Activated T-helper 17 cell treated with anti-CD3 and anti-CD28 coated beads, Interleukin-2, amount 50 U/mL, for 72 hours (primary cell): ENCODE measurements around the gene LGALS13. TPM values are rescaled to one million over a fixed set of nuclear protein-coding genes. Genes with fewer than 3 reads are reported as not detected.

Experiments used
- ATAC-seq: fragments of 150-1000 bp; cut with Tn5 transposase; replicated peaks from 2 replicates; pipeline ENCODE4 v1.10.0; 2021; ENCODE audit warnings: mild to moderate bottlenecking, moderate library complexity
- H3K27ac Mint-ChIP-seq: one replicate; pipeline ENCODE4 v1.8.0; 2022; ENCODE audit warnings: mixed read lengths
- H3K27me3 Mint-ChIP-seq: one replicate; pipeline ENCODE4 v1.8.0; 2022; ENCODE audit warnings: mixed read lengths
- H3K36me3 Mint-ChIP-seq: one replicate; pipeline ENCODE4 v1.8.0; 2022; ENCODE audit warnings: low read depth, mild to moderate bottlenecking, mixed read lengths
- H3K4me1 Mint-ChIP-seq: one replicate; pipeline ENCODE4 v1.8.0; 2022; ENCODE audit warnings: mixed read lengths
- H3K4me3 Mint-ChIP-seq: one replicate; pipeline ENCODE4 v1.8.0; 2022; ENCODE audit warnings: mild to moderate bottlenecking, mixed read lengths
- H3K9me3 Mint-ChIP-seq: one replicate; pipeline ENCODE4 v1.8.0; 2022; ENCODE audit warnings: mixed read lengths
- total RNA-seq, 2 donors: library from RNA; stranded (reverse); gene quantifications; one replicate each; pipeline ENCODE4 v1.2.3, GENCODE V29; 2022

The LGALS13 gene
- not detected for total RNA-seq

- H3K27ac Mint-ChIP-seq, result no peak within 1 kb of the TSS
- H3K27me3 Mint-ChIP-seq, result peaks cover 40% of the 10 kb centered on the region
- H3K4me1 Mint-ChIP-seq, result no peaks in the 10 kb centered on the region
- no peak within 1 kb of the TSS for H3K4me3 Mint-ChIP-seq
- H3K36me3 Mint-ChIP-seq, result no peaks in the 10 kb centered on the region
- H3K9me3 Mint-ChIP-seq, result peaks cover 3% of the 10 kb centered on the region
- ATAC-seq, result no peak
These were observed at the start of gene LGALS13 for GRCh38 chr19:39602224-39602623. TSS of gene LGALS13 (plus strand) at chr19:39602524. CDS start at chr19:39602569, 45 bp downstream.

GRCh38 chr19:39553082-39553652 lies 49.2 kb upstream of the LGALS13 start:
- Mint-ChIP-seq H3K36me3 (no peaks in the 10 kb centered on the region), H3K4me1 (peaks cover 9% of the 10 kb centered on the region), H3K9me3 (no peaks in the 10 kb centered on the region), H3K27ac (no peak overlapping the region), H3K27me3 (peaks cover 3% of the 10 kb centered on the region), H3K4me3 (no peak overlapping the region)
- no peak for ATAC-seq

GRCh38 chr19:39554701-39555311 lies 47.5 kb upstream of the LGALS13 start:
- ATAC-seq, result no peak
- Mint-ChIP-seq H3K36me3 (no peaks in the 10 kb centered on the region), H3K27me3 (peaks cover 3% of the 10 kb centered on the region), H3K4me1 (peaks cover 18% of the 10 kb centered on the region), H3K27ac (no peak overlapping the region), H3K4me3 (no peak overlapping the region), H3K9me3 (no peaks in the 10 kb centered on the region)

- Mint-ChIP-seq H3K9me3 (no peaks in the 10 kb centered on the region), H3K4me3 (no peak overlapping the region), H3K4me1 (peaks cover 18% of the 10 kb centered on the region), H3K27me3 (peaks cover 3% of the 10 kb centered on the region), H3K36me3 (no peaks in the 10 kb centered on the region), H3K27ac (no peak overlapping the region)
- ATAC-seq, result no peak
These were observed 46.4 kb upstream of the LGALS13 start for GRCh38 chr19:39555883-39556282.

- Mint-ChIP-seq H3K9me3 (no peaks in the 10 kb centered on the region), H3K36me3 (no peaks in the 10 kb centered on the region), H3K4me3 (peak overlapping the region; percentile 80), H3K27me3 (peaks cover 3% of the 10 kb centered on the region), H3K27ac (peak overlapping the region; percentile 75), H3K4me1 (peaks cover 18% of the 10 kb centered on the region)
- ATAC-seq, result peak; percentile 79
These were observed 44.3 kb upstream of the LGALS13 start for GRCh38 chr19:39557811-39558623.

- ATAC-seq, result peak; percentile 89
- peak overlapping the region; percentile 75 for H3K27ac Mint-ChIP-seq
- H3K4me3 Mint-ChIP-seq, result peak overlapping the region; percentile 80
- H3K27me3 Mint-ChIP-seq, result no peaks in the 10 kb centered on the region
- peaks cover 15% of the 10 kb centered on the region for H3K4me1 Mint-ChIP-seq
- H3K9me3 Mint-ChIP-seq, result no peaks in the 10 kb centered on the region
- no peaks in the 10 kb centered on the region for H3K36me3 Mint-ChIP-seq
These were observed 43.7 kb upstream of the LGALS13 start for GRCh38 chr19:39558624-39559117.

GRCh38 chr19:39563408-39563807 lies 38.9 kb upstream of the LGALS13 start:
- Mint-ChIP-seq H3K27ac (no peak overlapping the region), H3K4me3 (no peak overlapping the region), H3K27me3 (no peaks in the 10 kb centered on the region), H3K9me3 (no peaks in the 10 kb centered on the region), H3K36me3 (no peaks in the 10 kb centered on the region), H3K4me1 (peaks cover 7% of the 10 kb centered on the region)
- no peak for ATAC-seq

- Mint-ChIP-seq H3K36me3 (no peaks in the 10 kb centered on the region), H3K27me3 (peaks cover 14% of the 10 kb centered on the region), H3K4me3 (no peak overlapping the region), H3K9me3 (no peaks in the 10 kb centered on the region), H3K27ac (no peak overlapping the region), H3K4me1 (no peaks in the 10 kb centered on the region)
- no peak for ATAC-seq
These were observed 36.3 kb upstream of the LGALS13 start for GRCh38 chr19:39566064-39566463.

GRCh38 chr19:39568604-39569003 lies 33.7 kb upstream of the LGALS13 start:
- H3K4me3 Mint-ChIP-seq, result no peak overlapping the region
- H3K36me3 Mint-ChIP-seq, result no peaks in the 10 kb centered on the region
- no peaks in the 10 kb centered on the region for H3K4me1 Mint-ChIP-seq
- no peak overlapping the region for H3K27ac Mint-ChIP-seq
- H3K9me3 Mint-ChIP-seq, result no peaks in the 10 kb centered on the region
- ATAC-seq, result peak; percentile 63
- H3K27me3 Mint-ChIP-seq, result peaks cover 22% of the 10 kb centered on the region

GRCh38 chr19:39582442-39582841 lies 19.9 kb upstream of the LGALS13 start:
- H3K9me3 Mint-ChIP-seq, result peaks cover 6% of the 10 kb centered on the region
- H3K4me3 Mint-ChIP-seq, result no peak overlapping the region
- H3K27me3 Mint-ChIP-seq, result peaks cover 42% of the 10 kb centered on the region
- no peaks in the 10 kb centered on the region for H3K4me1 Mint-ChIP-seq
- no peak overlapping the region for H3K27ac Mint-ChIP-seq
- peak; percentile 93 for ATAC-seq
- no peaks in the 10 kb centered on the region for H3K36me3 Mint-ChIP-seq

GRCh38 chr19:39582891-39583625 lies 19.3 kb upstream of the LGALS13 start:
- no peak overlapping the region for H3K4me3 Mint-ChIP-seq
- no peak overlapping the region for H3K27ac Mint-ChIP-seq
- H3K36me3 Mint-ChIP-seq, result no peaks in the 10 kb centered on the region
- ATAC-seq, result peak; percentile 76
- H3K9me3 Mint-ChIP-seq, result peaks cover 6% of the 10 kb centered on the region
- peaks cover 42% of the 10 kb centered on the region for H3K27me3 Mint-ChIP-seq
- H3K4me1 Mint-ChIP-seq, result no peaks in the 10 kb centered on the region

GRCh38 chr19:39587496-39587895 lies 14.8 kb upstream of the LGALS13 start:
- Mint-ChIP-seq H3K27ac (no peak overlapping the region), H3K4me3 (no peak overlapping the region), H3K36me3 (no peaks in the 10 kb centered on the region), H3K9me3 (no peaks in the 10 kb centered on the region), H3K4me1 (no peaks in the 10 kb centered on the region), H3K27me3 (peaks cover 44% of the 10 kb centered on the region)
- no peak for ATAC-seq

- Mint-ChIP-seq H3K36me3 (no peaks in the 10 kb centered on the region), H3K27ac (no peak overlapping the region), H3K9me3 (no peaks in the 10 kb centered on the region), H3K4me3 (no peak overlapping the region), H3K27me3 (peaks cover 44% of the 10 kb centered on the region), H3K4me1 (no peaks in the 10 kb centered on the region)
- no peak for ATAC-seq
These were observed 14.3 kb upstream of the LGALS13 start for GRCh38 chr19:39588066-39588465.

GRCh38 chr19:39590265-39590664 lies 12.1 kb upstream of the LGALS13 start:
- Mint-ChIP-seq H3K4me1 (no peaks in the 10 kb centered on the region), H3K9me3 (no peaks in the 10 kb centered on the region), H3K27ac (no peak overlapping the region), H3K4me3 (no peak overlapping the region), H3K36me3 (no peaks in the 10 kb centered on the region), H3K27me3 (peaks cover 44% of the 10 kb centered on the region)
- no peak for ATAC-seq
